ENCODE results near the gene GARNL3. TPM values are rescaled to one million over a fixed set of nuclear protein-coding genes. Genes with fewer than 3 reads are reported as not detected.

Gene GARNL3
- total RNA-seq, 1 donor from 2014 or later: 2.9 TPM

DNA sequence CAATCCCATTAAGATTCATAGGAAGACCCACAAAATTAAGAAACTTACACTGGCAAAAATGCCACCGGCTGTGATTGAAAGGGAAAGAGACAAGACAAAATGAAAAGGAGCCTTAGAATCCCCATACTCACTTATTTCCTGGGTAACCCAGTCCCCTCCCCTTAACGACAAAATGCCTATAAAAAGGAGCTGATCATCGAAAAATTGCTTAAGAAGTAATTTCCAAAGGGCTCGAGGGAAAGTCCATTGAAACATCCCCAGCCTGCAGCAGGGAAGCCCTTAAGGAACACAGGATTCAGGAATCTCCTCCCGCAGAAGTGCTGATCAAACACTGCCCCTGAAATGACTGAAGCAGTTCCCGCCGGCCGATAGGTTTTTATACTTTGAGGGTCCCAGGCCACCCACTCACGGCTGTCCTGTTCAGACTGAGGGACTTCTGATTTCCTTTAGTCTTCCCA, 158.9 kb downstream of the GARNL3 start:
- DNase-seq (ENCODE audit: extremely low read depth, low read depth, low spot score): no peak

DNA sequence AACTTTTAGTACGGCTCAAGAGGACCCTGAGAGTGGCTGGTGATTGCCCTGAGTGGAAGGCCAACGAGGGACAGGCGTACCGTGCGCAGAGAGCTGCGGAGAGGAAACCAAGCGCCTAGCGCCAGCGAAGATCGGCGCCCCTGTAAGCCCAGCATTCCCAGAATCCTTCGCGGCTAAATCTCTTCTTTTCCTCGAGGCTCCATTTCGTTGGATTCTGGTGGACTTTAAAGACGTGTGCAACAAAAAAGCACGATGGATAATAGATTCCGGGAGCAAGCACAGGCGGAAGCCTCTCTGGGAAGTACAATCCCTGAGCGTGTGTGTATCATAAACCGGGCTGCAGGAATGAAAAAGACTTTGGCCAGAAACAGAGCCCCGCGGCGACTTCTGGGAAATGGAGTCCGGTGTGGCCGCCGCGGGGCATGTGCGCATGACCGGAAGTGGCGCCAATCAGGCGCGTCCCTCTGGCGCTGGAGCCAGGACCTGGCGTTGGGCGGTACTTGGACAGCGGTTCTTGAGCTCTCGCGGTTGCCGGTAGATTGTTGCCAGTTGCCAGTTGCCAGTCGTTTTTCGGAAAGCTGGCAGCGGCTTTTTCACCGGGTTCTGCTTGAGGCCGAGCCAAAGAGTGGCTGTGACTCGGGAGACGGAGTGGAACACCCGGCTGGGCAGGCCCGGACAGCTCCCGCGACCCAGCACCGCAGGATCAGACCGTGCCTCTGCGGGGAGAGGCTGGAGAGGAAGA, 159.5 kb downstream of the GARNL3 start, which contains the start of gene ZNF79:
Gene ZNF79 (plus strand): TSS at position 449 of the 742 bp plus-strand sequence. CDS start 406 bp downstream, outside the sequence.
- DNase-seq (ENCODE audit: extremely low read depth, low read depth, low spot score): peak; percentile 75

DNA sequence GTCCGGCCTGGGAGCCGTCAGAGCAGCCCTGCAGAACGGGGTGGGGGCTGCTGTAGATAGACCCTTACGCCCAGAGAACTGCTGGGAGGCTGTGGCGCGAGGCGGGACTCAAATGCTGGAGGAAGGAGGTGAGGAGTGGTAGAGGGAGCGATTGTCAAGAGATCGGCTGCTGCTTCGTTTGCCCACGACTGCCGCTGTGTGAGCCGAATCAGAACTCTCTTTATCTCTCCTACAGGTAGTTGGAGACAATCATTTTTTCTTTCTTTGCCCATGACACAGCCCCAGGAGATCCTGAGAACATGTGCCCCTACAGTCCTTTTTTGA, 160.1 kb downstream of the GARNL3 start:
- no peak for DNase-seq (ENCODE audit: extremely low read depth, low read depth, low spot score)

DNA sequence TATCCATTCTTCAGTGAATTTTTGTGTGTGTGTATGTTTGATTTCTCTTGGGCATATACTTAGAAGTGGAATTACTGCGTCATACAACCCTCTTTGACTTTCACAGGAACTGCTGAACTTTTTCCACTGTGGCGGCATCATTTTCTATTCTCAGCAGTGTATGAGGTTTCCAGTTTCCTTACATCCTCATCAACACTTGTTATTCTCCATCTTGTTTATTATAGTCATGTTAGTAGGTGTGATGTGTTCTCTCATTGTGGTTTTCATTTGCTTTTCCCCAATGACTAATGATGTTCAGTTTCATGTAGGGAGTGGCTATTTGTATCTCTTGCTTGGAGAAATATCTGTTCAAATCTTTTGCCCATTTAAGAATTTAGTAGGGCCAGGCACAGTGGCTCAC, 162.2 kb downstream of the GARNL3 start:
- DNase-seq (ENCODE audit: extremely low read depth, low read depth, low spot score): no peak

DNA sequence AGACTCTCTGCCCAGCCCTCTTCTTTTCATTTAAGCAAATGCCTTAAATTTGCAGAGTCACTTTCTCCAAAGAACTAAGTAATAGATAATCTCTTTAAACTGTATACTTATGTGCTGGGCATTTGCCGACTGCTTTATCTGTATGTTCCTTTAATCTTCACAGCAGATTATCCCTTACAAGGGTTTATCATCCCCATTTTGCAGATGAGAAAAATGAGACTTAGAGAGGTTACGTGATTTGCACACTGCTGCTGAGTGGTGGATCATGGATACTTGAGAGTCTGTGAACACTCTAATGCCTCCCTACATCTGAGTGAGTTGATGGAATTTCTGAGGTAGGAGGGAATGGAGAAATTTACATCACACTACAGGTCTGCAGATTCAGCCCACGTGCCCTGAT, 163.8 kb downstream of the GARNL3 start:
- DNase-seq (ENCODE audit: extremely low read depth, low read depth, low spot score): no peak

DNA sequence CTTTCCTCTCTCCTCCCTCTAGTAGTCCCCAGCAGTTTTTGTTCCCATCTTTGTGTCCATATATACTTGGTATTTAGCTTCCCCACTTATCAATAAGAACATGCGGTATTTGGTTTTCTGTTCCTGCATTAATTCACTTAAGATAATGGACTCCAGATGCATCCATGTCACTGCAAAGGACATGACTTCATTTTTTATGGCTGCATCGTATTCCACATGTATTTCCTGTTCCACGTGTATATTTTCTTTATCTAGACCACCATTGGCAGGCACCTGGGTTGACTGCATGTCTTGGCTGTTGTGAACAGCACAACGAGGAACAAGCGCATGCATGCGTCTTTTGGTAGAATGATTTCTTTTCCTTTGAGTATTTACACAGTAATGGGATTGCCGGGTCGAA, 165.8 kb downstream of the GARNL3 start:
- no peak for DNase-seq (ENCODE audit: extremely low read depth, low read depth, low spot score)

DNA sequence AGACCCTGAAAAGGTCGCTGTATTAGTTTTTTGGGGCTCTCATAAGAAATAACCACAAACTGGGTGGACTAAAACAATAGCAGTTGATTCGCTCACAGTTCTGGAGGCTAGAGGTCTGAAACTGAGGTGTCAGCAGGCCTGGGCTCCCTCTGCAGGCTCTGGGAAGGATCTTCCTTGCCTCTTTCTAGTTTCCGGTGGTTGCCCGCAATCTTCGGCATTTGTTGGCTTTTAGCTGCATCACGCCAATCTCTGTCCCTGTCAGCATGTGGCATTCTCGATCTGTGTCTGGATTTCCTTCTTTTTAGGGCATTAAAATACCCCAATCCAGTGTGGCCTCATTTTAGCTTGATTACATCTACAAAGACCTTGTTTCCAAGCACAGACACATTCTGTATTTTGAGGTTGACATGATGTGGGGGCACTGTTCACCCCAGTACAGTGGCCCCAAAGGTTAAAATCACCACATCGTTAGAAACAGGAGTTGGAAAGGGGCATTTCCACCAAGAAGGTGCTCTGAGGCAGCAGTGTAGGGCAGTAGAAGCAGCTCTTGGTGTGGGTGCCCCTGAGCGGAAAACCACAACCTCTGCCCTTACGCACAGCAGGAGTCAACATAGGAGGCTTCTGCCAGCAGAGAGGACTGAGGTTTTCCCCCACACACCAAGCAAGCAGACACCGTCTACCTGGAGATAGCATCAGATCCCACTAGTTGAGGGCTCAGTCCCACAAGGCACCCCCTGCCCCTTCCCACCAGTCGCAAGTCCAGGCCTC, 173.1 kb downstream of the GARNL3 start:
- no peak for DNase-seq (ENCODE audit: extremely low read depth, low read depth, low spot score)

DNA sequence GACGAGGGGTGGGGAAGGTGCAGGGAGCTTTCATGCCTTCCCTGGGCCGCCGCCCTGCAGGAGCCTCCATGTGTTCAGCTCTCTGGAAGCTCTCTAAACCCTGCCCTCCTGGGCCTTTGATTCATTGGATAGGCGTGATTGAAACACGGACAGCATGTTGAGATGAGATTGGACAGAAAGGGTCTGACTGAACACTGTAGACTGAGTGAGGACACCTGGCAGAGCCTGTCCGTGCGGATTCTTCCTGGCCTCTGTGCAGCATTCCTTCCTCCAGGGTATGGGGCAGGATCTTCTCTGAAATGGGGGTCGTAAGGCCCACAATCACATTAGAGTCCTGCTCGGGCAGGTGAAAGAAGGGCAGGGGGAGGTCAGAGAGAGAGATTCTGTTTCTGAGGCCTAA, 173.8 kb downstream of the GARNL3 start:
- no peak for DNase-seq (ENCODE audit: extremely low read depth, low read depth, low spot score)

Other genes starting within 250 kb of the GARNL3 start
- gene ANGPTL2, start 142.1 kb upstream of the GARNL3 start, total RNA-seq: 25.5 and 52.3 TPM in 2 replicates
- 16.5 and 17.9 TPM in 2 replicates for gene SLC2A8, start 132.4 kb downstream of the GARNL3 start, total RNA-seq
- gene ZNF79, start 159.6 kb downstream of the GARNL3 start, total RNA-seq: 7.8 and 8.1 TPM in 2 replicates
- 1,564 and 2,739 TPM in 2 replicates for gene RPL12, start 186.6 kb downstream of the GARNL3 start, total RNA-seq
- 30.0 and 37.7 TPM in 2 replicates for gene LRSAM1, start 186.7 kb downstream of the GARNL3 start, total RNA-seq

All from glomerular endothelial cell (primary cell).